Measurements from ENCODE around the gene ABCD2.
"Not testable (repeated sequence)": the region's sequence is repeated elsewhere in the genome, so short reads cannot be mapped to it uniquely, and the experiment has no call there.

ABCD2 gene

DNA sequence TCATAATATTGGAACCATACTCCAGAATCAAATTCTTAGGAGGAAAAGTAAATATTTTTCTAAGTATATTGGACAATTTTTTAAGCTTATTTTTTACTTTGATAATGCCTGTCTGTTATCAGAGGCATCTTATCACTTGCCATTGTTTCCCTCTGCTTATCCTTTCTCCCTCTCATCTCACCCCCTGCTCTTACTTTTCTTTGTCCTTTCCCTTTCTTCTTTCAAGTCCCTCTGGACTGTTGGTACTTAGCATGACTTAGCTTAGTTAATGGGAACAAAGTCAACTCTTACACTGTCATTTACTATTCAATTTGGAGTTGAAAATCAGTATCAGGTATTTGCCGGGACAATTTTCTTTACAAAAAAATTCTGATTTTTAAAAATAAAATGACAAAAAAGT, 45.2 kb downstream of the ABCD2 start:
- no peak for DNase-seq (ENCODE audit: low read depth, low spot score)
- no peak overlapping the region for H3K4me3 ChIP-seq (ENCODE audit: low read depth, low read length)
- CTCF ChIA-PET, result no interaction called here
- POLR2A ChIA-PET, result no interaction called here
- no peak for TF ChIP-seq CTCF (IDR thresholded peaks at IDR 0.05; ENCODE audit: insufficient read depth, low read length, missing control alignments)

DNA sequence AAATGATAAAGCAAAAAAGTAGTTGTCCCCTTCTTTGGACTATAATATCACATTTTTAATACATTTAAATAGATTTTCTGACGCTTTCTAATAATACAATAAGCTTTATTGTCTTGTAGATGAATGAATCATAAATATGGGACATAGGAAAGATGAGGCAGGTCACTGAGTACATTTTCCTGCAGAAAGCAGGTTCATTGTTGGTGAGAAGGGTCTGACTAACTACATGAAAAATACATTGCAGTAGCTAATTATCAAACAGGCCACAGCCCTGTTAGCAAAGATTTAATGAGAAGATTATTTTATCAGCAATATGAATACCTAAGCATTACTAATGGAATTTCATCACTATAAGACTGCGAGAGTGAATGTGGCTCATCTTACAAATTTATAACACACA, 45.6 kb downstream of the ABCD2 start:
- H3K4me3 ChIP-seq (ENCODE audit: low read depth, low read length), result no peak overlapping the region
- ChIA-PET CTCF (no interaction called here), POLR2A (no interaction called here)
- no peak for TF ChIP-seq CTCF (IDR thresholded peaks at IDR 0.05; ENCODE audit: insufficient read depth, low read length, missing control alignments)
- no peak for DNase-seq (ENCODE audit: low read depth, low spot score)

- ChIA-PET POLR2A (no interaction called here), CTCF (no interaction called here)
- DNase-seq (ENCODE audit: low read depth, low spot score), result no peak
- TF ChIP-seq CTCF (IDR thresholded peaks at IDR 0.05; ENCODE audit: insufficient read depth, low read length, missing control alignments), result no peak
- no peak overlapping the region for H3K4me3 ChIP-seq (ENCODE audit: low read depth, low read length)
Measured at GRCh38 chr12:39572551-39572950, 47.1 kb downstream of the ABCD2 start.

- H3K4me3 ChIP-seq (ENCODE audit: low read depth, low read length), result no peak overlapping the region
- CTCF ChIA-PET, result no interaction called here
- POLR2A ChIA-PET, result no interaction called here
- DNase-seq (ENCODE audit: low read depth, low spot score), result no peak
- no peak for TF ChIP-seq CTCF (IDR thresholded peaks at IDR 0.05; ENCODE audit: insufficient read depth, low read length, missing control alignments)
Measured at GRCh38 chr12:39571351-39571750, 48.3 kb downstream of the ABCD2 start.

DNA sequence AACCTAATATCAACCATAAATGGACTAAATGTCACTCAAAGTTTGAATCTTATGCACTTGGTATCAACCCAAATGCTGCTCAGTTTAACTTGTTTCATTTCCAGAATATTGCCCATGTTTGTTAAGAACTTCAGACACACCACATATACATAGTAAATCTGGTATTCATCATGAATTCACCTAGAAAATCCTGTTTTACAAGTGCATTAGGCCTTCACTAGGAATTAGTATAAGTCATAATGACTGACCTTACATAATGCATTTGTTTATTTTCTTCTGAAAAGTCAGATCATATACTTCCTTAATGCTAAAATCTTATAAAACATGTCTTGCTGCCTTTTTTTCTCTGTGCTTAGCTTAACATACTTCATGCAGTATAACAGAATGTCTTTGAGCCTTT, 66.1 kb downstream of the ABCD2 start:
- ChIA-PET CTCF (no interaction called here), POLR2A (no interaction called here)
- H3K4me3 ChIP-seq (ENCODE audit: low read depth, low read length), result no peak overlapping the region
- TF ChIP-seq CTCF (IDR thresholded peaks at IDR 0.05; ENCODE audit: insufficient read depth, low read length, missing control alignments), result no peak
- no peak for DNase-seq (ENCODE audit: low read depth, low spot score)

- DNase-seq (ENCODE audit: low read depth, low spot score), result not testable (repeated sequence)
Measured at GRCh38 chr12:39544211-39544610, 75.4 kb downstream of the ABCD2 start.

GRCh38 chr12:39541471-39541870, 78.1 kb downstream of the ABCD2 start:
- no peak for TF ChIP-seq CTCF (IDR thresholded peaks at IDR 0.05; ENCODE audit: insufficient read depth, low read length, missing control alignments)
- ChIA-PET CTCF (no interaction called here), POLR2A (no interaction called here)
- no peak overlapping the region for H3K4me3 ChIP-seq (ENCODE audit: low read depth, low read length)
- no peak for DNase-seq (ENCODE audit: low read depth, low spot score)

More at GRCh38 chr12:39544211-39544610, 75.4 kb downstream of the ABCD2 start:
- POLR2A ChIA-PET; H3K4me3 ChIP-seq (ENCODE audit: low read depth, low read length); CTCF ChIA-PET: not testable (repeated sequence)

Data from AG04449 (cell line).